ENCODE measurements around the gene ADNP2.

Gene ADNP2

DNA sequence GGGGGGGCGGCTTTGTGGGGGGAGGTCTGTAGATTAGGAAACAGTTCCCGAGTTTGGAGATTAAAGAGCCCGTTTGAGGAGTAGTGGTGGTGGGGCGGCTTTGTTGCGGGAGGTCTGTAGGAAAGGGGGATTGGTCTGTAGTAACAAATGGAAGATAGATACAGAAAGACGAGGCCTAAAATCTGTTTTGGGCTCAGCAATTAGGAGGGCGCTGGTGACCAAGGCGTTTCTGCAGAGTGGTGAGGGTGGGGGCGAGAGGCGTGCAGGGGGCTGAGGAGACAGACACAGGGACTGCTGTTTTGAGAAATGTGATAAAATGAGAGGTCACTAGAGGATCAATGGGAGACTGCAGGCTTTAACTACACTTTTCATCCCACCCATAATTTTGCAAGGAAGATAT, 1.6 kb upstream of the ADNP2 start:
- DNase-seq (ENCODE audit: low read depth): no peak

DNA sequence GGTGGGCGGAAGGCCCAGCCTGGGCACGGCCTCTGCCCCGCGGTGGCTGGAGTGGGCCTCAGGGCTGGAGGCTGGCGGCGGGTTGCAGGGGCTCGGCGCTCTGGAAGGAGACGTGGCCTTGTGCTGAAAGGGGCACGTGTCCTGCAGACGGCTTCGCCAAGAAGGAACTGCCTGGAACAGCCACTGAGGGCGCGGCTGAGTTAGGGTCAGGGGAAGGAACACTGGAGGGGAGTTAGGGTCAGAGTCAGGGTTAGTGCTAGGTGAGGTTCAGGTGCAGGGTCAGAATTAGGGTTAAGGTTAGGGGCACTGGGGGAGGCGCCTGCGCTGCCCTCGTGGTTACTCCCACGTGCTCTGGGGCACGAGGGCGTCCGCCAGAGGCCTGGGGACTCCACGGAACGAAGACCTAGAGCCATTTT, 933 bp upstream of the ADNP2 start:
- DNase-seq (ENCODE audit: low read depth): no peak

GRCh38 chr18:80109676-80110078, 615 bp downstream of the ADNP2 start:
- no peak for DNase-seq (ENCODE audit: low read depth)

GRCh38 chr18:80112624-80113248, 3.7 kb downstream of the ADNP2 start:
- DNase-seq (ENCODE audit: low read depth): no peak

DNA sequence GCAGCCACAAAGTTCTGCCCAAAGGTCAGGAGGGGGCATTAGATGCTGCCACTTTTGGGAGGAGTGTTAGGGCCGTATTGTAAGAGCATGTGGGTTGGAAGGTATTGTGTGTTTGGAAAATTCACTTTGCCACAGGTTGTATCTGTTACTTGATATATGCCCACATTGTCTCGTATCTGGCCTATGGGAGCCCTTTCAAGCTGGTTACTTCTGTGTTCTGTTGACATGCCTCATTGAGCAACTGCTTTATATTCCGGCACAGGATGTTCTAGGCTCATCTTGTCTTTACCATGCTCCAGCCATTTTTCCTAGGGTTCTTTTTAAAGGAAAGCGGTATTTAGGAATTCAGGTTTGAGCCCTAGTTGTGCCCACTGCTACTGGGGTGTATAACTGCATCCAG, 6.0 kb downstream of the ADNP2 start:
- DNase-seq (ENCODE audit: low read depth): no peak

DNA sequence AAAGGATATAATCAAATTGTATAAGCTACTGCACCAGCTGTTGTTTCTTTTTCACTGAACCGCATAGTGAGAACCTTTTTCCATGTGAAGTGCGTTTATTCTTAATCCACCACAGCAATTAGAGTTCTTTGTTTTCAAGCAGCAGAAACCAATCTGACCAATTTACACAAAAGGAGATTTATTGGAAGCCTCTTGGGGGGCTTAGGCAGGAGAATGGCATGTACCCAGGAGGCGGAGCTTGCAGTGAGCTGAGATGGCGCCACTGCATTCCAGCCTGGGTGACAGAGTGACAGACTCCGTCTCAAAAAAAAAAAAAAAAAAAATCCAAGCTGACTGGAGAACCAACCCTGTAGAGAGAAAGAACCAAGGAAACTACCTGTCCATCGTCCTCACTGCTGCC, 10.0 kb downstream of the ADNP2 start:
- DNase-seq (ENCODE audit: low read depth): no peak

- no peak for DNase-seq (ENCODE audit: low read depth)
These were observed 11.9 kb downstream of the ADNP2 start for GRCh38 chr18:80120932-80121331.

DNA sequence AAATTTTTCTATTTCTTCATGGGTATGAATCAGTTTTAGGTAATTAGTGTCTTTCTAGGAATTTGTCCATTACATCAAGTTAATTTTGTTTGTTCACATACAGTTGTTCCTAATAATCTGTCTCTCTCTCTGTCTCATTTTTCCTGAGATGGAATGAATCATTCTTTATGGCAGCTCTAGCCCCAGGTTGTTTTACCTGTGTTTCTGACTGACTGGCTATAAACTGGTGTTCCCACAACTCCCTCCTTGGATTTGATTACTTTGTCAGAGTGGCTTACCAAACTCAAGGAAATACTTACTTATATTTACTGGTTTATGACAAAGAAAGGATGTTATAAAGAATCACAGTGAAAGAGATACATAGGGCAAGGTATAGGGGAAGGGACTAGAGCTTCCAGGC, 15.1 kb downstream of the ADNP2 start:
- no peak for DNase-seq (ENCODE audit: low read depth)

- no peak for DNase-seq (ENCODE audit: low read depth)
These were observed 17.7 kb downstream of the ADNP2 start for GRCh38 chr18:80126797-80127196.

GRCh38 chr18:80127635-80128034, 18.6 kb downstream of the ADNP2 start:
- no peak for DNase-seq (ENCODE audit: low read depth)

GRCh38 chr18:80129672-80130367, 20.8 kb downstream of the ADNP2 start:
- no peak for DNase-seq (ENCODE audit: low read depth)

DNA sequence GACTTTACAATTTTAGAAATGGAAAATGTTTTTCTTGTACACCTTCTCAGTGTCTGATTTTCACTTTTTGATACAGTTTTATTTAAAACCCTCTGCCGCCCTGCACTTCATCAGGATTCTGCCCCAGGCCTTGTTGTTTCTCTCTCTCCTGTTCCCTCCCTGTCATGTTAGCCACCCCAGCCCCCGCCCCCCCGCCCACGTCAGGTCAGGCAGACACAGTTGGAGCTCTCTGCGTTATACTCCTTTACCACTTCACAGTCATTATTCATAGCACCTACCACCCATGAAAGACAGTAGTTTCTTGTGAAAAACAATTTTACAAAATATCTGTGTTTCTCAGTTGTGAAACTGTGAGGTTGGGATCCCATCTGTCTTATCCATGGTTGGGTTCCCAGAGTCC, 21.5 kb downstream of the ADNP2 start:
- no peak for DNase-seq (ENCODE audit: low read depth)

GRCh38 chr18:80132180-80132812, 23.2 kb downstream of the ADNP2 start:
- no peak for DNase-seq (ENCODE audit: low read depth)

GRCh38 chr18:80133124-80133523, 24.1 kb downstream of the ADNP2 start:
- no peak for DNase-seq (ENCODE audit: low read depth)

GRCh38 chr18:80135136-80135535, 26.1 kb downstream of the ADNP2 start:
- no peak for DNase-seq (ENCODE audit: low read depth)

DNA sequence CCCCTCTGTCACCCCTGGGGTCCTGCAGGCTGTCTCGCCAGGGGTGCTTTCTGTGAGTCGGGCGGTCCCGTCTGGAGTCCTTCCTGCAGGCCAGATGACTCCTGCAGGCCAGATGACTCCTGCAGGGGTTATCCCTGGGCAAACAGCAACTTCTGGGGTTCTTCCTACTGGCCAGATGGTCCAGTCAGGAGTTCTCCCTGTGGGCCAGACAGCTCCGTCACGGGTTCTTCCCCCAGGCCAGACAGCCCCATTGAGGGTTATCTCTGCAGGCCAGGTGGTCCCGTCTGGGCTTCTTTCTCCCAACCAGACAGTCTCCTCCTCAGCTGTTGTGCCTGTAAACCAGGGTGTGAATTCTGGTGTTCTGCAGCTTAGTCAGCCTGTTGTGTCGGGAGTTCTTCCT, 27.6 kb downstream of the ADNP2 start:
- DNase-seq (ENCODE audit: low read depth): no peak

GRCh38 chr18:80137137-80137536, 28.1 kb downstream of the ADNP2 start:
- DNase-seq (ENCODE audit: low read depth): no peak

DNA sequence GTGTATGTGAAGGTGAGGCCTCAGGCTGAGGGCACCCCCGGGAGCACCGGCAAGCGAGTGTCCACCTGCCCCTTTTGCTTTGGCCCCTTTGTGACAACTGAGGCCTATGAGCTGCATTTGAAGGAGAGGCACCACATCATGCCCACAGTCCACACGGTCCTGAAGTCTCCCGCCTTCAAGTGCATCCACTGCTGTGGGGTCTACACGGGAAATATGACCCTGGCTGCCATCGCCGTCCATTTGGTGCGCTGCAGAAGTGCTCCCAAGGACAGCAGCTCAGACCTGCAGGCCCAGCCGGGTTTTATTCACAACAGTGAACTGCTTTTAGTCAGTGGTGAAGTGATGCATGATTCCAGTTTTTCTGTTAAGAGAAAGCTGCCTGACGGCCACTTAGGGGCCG, 28.9 kb downstream of the ADNP2 start:
- no peak for DNase-seq (ENCODE audit: low read depth)

GRCh38 chr18:80140455-80140985, 31.5 kb downstream of the ADNP2 start:
- no peak for DNase-seq (ENCODE audit: low read depth)

DNA sequence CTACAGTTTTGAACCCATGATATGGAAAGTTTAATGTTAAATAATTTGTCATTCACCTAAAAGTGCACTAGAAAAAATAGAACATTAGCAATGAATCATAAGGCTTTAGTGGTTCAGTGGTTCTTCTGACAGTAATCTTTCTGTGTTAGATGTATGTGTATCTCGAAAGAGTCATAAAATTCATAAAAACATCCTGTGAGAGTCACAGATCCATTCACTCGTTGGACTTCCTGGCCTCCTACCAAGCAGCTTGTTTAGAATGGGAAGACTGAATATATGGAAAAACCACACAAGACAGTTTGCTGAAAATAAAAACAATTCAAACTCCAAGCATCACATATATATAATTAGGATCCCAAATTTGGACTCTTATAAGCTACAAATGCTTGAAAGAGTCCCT, 34.8 kb downstream of the ADNP2 start:
- DNase-seq (ENCODE audit: low read depth): no peak

DNA sequence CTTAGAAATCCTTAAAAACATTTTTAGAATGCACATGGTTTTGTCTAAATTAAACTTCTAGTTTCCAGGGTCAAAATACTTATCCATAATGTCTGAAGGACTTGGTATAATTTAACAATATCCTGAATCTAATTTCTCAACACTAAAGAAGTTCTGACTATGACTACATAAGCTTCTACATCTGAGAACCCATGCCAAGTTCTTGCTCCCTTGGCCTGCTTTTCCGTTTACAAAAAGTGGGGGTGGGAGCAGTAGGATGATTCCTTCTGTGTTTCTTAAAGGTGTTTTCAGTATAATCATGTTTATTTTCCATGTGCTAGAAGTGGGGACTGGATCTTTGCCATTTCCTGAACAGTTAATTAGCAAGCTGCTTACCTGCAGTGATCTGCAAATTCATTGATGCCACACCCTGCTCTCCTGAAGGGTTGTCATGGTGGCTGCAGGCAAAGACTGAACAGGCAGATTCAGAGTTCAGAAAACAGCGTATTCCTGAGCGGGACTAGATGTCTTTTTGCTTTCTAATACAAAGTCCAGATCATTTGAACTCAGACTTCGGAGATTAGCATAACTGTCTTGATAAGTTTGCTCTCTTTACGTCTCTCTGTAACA, 36.2 kb downstream of the ADNP2 start:
- DNase-seq (ENCODE audit: low read depth): no peak

- no peak for DNase-seq (ENCODE audit: low read depth)
These were observed 38.0 kb downstream of the ADNP2 start for GRCh38 chr18:80147037-80147417.

Measured in GM04503 (cell line).